DND-41 (cell line): ENCODE measurements around the gene TRPC4AP.

Experiments used
- EZH2 ChIP-seq: IDR thresholded peaks from 3 replicates; pipeline ENCODE4 v1.6.1; 2012; ENCODE audit warnings: borderline replicate concordance, low read depth, mild to moderate bottlenecking, moderate library complexity, low read length, inconsistent platforms; ENCODE audit not compliant: severe bottlenecking
- TF ChIP-seq, protein P1 (sequence below): IDR thresholded peaks from 2 replicates; pipeline ENCODE4 v1.5.1; 2012; ENCODE audit warnings: borderline replicate concordance, low read length, moderate library complexity, mild to moderate bottlenecking; ENCODE audit not compliant: poor library complexity, severe bottlenecking; ENCODE audit errors: extremely low read depth

DNA sequence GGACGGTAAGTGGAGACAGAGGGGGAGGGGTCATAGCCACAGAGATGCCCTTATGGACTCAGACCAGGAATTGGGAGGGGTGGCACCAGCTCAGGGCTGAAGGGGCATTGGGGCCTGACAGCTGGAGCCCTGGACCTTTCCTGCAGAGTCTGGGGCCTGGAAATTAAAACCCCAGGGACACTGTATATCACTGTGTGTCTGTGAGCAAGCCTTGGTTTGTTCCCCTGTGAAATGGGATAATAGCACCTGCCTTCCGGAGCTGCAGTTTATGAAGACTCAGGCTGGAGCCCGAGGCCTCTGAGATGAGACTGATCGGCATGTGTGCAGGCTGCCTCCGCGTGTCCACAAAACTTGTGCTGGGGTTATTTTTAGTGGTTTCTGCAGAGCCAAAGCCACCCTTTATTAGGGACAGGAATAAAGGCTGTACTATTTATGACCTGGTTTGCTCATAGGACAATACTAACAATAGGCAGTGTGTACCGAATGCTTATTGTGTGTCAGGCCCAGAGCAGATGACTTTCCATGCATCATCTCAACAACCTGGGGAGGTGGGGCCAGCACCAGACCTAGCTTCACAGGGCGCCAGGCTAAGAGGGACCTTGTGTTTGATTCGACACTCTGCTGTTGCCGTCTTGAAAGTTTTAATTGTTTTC, 114.4 kb downstream of the TRPC4AP start:
- TF ChIP-seq, protein P1, sequence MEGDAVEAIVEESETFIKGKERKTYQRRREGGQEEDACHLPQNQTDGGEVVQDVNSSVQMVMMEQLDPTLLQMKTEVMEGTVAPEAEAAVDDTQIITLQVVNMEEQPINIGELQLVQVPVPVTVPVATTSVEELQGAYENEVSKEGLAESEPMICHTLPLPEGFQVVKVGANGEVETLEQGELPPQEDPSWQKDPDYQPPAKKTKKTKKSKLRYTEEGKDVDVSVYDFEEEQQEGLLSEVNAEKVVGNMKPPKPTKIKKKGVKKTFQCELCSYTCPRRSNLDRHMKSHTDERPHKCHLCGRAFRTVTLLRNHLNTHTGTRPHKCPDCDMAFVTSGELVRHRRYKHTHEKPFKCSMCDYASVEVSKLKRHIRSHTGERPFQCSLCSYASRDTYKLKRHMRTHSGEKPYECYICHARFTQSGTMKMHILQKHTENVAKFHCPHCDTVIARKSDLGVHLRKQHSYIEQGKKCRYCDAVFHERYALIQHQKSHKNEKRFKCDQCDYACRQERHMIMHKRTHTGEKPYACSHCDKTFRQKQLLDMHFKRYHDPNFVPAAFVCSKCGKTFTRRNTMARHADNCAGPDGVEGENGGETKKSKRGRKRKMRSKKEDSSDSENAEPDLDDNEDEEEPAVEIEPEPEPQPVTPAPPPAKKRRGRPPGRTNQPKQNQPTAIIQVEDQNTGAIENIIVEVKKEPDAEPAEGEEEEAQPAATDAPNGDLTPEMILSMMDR: no peak
- no peak for TF ChIP-seq EZH2
